Neural crest cell (in vitro differentiated cells): ENCODE results near the gene FBLN1. TPM values are rescaled to one million over a fixed set of nuclear protein-coding genes. Genes with fewer than 3 reads are reported as not detected.

Experiments used
- DNase-seq: peaks from one replicate; pipeline ENCODE4 v3.0.0; 2021; ENCODE audit warnings: low read depth, mixed read lengths, low spot score
- H3K27ac Mint-ChIP-seq: one replicate; pipeline ENCODE4 v1.8.0; 2021; ENCODE audit warnings: mild to moderate bottlenecking, mixed read lengths; ENCODE audit not compliant: unreplicated experiment
- H3K27me3 Mint-ChIP-seq: 2 replicates; pipeline ENCODE4 v1.8.0; 2021; ENCODE audit warnings: low read depth, mild to moderate bottlenecking, mixed read lengths
- H3K36me3 Mint-ChIP-seq: 2 replicates; pipeline ENCODE4 v1.8.0; 2021; ENCODE audit warnings: low read depth, mild to moderate bottlenecking, mixed read lengths
- H3K4me1 Mint-ChIP-seq: 2 replicates; pipeline ENCODE4 v1.8.0; 2021; ENCODE audit warnings: mixed read lengths
- H3K4me3 Mint-ChIP-seq: one replicate; pipeline ENCODE4 v1.8.0; 2021; ENCODE audit warnings: mild to moderate bottlenecking, mixed read lengths
- H3K9me3 Mint-ChIP-seq: 2 replicates; pipeline ENCODE4 v1.8.0; 2021; ENCODE audit warnings: mixed read lengths
- CTCF ChIP-seq: fragments of 200-600 bp; sonication (generic); conservative IDR thresholded peaks from 2 replicates; pipeline ENCODE4 v1.5.0; 2021; ENCODE audit warnings: antibody characterized with exemption, mild to moderate bottlenecking
- total RNA-seq: library from RNA; stranded (reverse); gene quantifications from 2 replicates; pipeline ENCODE4 v1.2.1, GENCODE V29; 2021

Gene FBLN1
- total RNA-seq, 1 donor from 2014 or later = 163 TPM

DNA sequence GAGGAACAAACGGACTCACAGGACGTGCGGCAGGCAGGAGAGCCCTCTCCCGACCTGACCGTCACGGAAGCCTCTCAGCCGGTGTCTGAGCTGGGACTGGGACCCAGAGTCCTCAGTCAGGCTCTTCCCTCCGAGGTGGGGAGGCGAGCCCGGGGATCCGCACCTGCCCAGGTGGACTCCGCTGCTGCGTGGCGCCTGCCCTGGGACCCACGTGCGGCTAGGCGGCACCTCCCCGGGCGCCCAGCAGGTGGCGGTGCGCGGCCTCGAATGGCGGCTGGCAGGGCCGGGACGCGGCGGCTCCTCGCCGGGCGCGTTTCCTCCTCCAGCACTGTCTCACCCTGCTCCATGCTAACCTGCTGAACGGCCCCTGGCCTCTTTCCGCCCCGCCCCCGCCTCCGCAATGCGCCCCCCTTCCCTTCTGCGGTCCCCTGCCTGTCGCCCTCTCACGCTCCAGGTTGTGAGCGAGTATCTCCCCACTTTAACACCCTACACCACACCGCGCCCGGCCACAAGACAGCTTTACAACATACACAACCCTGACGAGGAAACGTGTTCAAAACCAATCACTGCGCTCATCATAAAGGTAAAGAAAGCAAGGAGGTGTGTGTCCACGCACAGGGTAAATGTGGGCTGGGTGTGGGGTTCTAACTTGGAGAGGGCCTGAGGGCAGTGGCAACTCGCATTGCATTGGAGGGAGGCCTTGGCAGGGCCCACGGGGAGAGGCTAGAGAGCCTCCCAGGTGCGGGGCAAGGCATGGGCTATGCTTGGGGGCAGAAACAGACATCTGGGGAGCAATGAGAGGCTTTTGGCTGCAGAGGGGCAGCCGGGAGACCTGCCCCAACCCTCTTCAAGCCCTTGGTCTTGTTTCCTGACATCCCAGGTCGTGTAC, 143.1 kb downstream of the FBLN1 start:
- no peaks in the 10 kb centered on the region for H3K9me3 Mint-ChIP-seq
- peak; percentile 84 for DNase-seq
- H3K4me3 Mint-ChIP-seq = no peak overlapping the region
- H3K36me3 Mint-ChIP-seq = no peaks in the 10 kb centered on the region
- H3K27ac Mint-ChIP-seq = no peak overlapping the region
- peaks cover 9% of the 10 kb centered on the region for H3K4me1 Mint-ChIP-seq
- peaks cover 49% of the 10 kb centered on the region for H3K27me3 Mint-ChIP-seq
- peak; percentile 94 for TF ChIP-seq CTCF

DNA sequence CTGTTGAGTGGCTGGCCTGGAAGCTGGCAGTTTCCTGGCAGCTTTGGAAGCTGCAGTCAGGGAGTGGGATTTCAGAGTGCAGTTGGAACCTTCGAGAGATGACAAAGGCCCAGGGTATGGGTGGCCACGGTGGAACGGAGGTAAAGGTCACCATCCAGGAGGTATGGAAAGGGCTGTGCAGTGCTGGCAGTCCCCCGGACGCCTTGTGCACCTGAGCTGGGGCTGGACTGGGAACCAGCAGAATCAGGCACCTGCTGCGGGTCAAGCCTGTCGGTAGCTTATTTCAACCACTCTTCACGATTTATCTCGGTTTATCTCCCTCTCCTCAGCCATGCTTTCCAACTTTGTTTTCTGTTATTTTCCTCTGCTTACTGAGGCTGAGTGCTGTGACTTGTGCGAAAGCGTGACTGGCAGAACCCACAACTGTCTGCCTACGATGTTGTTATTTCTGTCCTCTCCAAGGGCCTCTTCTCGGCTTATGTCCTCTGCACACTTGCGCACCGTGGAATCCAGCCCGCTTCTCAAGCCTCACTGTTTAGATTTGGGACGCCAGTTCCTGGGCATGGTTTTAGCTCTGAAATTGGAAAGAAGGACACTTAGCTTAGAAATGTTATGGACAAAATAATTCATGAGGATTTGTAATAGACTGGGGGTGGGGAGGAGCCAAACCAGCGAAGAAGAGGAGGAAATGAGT, 145.0 kb downstream of the FBLN1 start:
- Mint-ChIP-seq H3K4me3 (no peak overlapping the region), H3K27ac (no peak overlapping the region)

GRCh38 chr22:45648301-45649117, 145.8 kb downstream of the FBLN1 start:
- no peaks in the 10 kb centered on the region for H3K36me3 Mint-ChIP-seq
- H3K4me1 Mint-ChIP-seq = peaks cover 20% of the 10 kb centered on the region
- no peak for TF ChIP-seq CTCF
- H3K27ac Mint-ChIP-seq = no peak overlapping the region
- H3K27me3 Mint-ChIP-seq = peaks cover 39% of the 10 kb centered on the region
- H3K4me3 Mint-ChIP-seq = no peak overlapping the region
- no peak for DNase-seq
- no peaks in the 10 kb centered on the region for H3K9me3 Mint-ChIP-seq

More for the DNA sequence above, 145.0 kb downstream of the FBLN1 start:
- Mint-ChIP-seq H3K4me1 (peaks cover 13% of the 10 kb centered on the region), H3K36me3 (no peaks in the 10 kb centered on the region), H3K27me3 (peaks cover 42% of the 10 kb centered on the region), H3K9me3 (no peaks in the 10 kb centered on the region)
- no peak for TF ChIP-seq CTCF
- no peak for DNase-seq

DNA sequence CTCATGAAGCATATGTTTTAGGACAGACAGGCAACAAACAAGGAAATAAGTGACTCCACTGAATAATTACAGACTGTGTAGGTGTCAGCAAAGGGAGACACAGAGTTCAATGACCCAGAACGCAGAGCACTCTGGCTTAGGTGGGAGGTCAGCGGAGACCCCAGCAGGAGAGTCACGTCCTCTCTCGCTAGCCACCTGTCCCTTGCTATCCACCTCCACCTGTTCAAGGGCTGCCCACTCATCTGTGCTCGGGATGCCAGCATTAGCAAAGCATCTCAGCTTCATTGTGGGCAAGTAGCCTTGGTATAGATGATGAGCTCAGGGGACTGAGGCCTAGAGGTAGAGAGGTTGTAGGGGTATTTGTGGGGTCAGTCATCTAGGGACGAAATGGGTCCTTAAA, 147.1 kb downstream of the FBLN1 start:
- Mint-ChIP-seq H3K27ac (no peak overlapping the region), H3K9me3 (no peaks in the 10 kb centered on the region), H3K4me1 (peaks cover 20% of the 10 kb centered on the region), H3K27me3 (peaks cover 32% of the 10 kb centered on the region), H3K4me3 (no peak overlapping the region), H3K36me3 (no peaks in the 10 kb centered on the region)
- TF ChIP-seq CTCF = no peak
- no peak for DNase-seq

DNA sequence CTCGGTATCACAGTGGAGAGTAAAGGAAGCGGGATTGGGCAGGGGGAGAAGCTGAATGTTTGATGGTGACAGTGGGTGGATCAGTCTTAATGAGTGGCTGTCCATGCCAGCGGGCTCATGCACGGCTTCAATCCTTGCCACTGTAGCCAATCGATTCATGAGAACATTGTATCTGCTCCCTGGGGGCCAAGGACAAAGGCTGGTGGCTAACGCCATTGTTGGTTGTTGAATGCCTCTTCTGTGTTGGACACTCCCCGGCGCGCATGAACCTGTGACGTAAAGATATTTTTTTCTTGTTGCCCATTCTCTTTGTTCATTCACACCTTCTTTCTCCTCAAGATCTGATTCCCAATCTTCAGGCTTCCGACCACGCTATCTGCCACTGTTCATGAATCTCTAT, 148.0 kb downstream of the FBLN1 start:
- Mint-ChIP-seq H3K9me3 (no peaks in the 10 kb centered on the region), H3K4me1 (peaks cover 19% of the 10 kb centered on the region), H3K27me3 (peaks cover 26% of the 10 kb centered on the region), H3K4me3 (no peak overlapping the region), H3K27ac (no peak overlapping the region), H3K36me3 (no peaks in the 10 kb centered on the region)
- TF ChIP-seq CTCF = no peak
- DNase-seq = no peak
